ENCODE measurements around the gene UBE3C.

- TF ChIP-seq POLR2A (IDR thresholded peaks at IDR 0.05) (no peak), CTCF (IDR thresholded peaks at IDR 0.05) (no peak)
Observed at GRCh38 chr7:157233677-157234076, 95.0 kb downstream of the UBE3C start.
